Cardiac muscle cell (in vitro differentiated cells and primary cell): Measurements from ENCODE around the gene KCNMA1. TPM values are rescaled to one million over a fixed set of nuclear protein-coding genes. Genes with fewer than 3 reads are reported as not detected.

Experiments used
- DNase-seq, 2 donors: peaks; one replicate each; pipeline versions ENCODE4 v3.0.0 to v3.0.0-alpha.2; 2010 to 2017; ENCODE audit warnings: low read depth in 1 of 2, low spot score in 1 of 2
- H3K27ac ChIP-seq: fragments of 200-600 bp; sonication (generic); 2 replicates; pipeline ENCODE4 v1.5.1; 2016
- H3K27me3 ChIP-seq: fragments of 200-600 bp; sonication (generic); 2 replicates; pipeline ENCODE4 v1.6.0; 2016; ENCODE audit warnings: control low read depth
- H3K36me3 ChIP-seq: fragments of 200-600 bp; sonication (generic); 2 replicates; pipeline ENCODE4 v1.5.1; 2016; ENCODE audit warnings: control low read depth
- H3K4me1 ChIP-seq: fragments of 200-600 bp; sonication (generic); 2 replicates; pipeline ENCODE4 v1.8.1; 2017; ENCODE audit warnings: low read depth, mild to moderate bottlenecking, mixed run types
- H3K4me3 ChIP-seq: fragments of 200-600 bp; sonication (generic); 2 replicates; pipeline ENCODE4 v1.5.1; 2016; ENCODE audit warnings: mild to moderate bottlenecking
- H3K9me3 ChIP-seq: fragments of 200-600 bp; sonication (generic); 2 replicates; pipeline ENCODE4 v1.5.1; 2017; ENCODE audit warnings: low read depth, mild to moderate bottlenecking, control low read depth
- polyA plus RNA-seq: library from polyadenylated mRNA; unstranded; fragments of >200 nt; fragmentation: Nextera tagmentation; extraction: Ambion mirVana; gene quantifications from 2 replicates; pipeline ENCODE4 v1.2.1, GENCODE V29; 2016
- total RNA-seq: library from RNA; depleted of rRNA; stranded (reverse); fragments of >200 nt; gene quantifications from 2 replicates; pipeline ENCODE4 v1.2.3, GENCODE V29; 2016
- TF ChIP-seq, protein P1 (sequence below): IDR thresholded peaks from 2 replicates; pipeline ENCODE4 v1.5.1; 2012; ENCODE audit warnings: low read depth, mild to moderate bottlenecking, low read length

The KCNMA1 gene
- total and polyA plus RNA-seq, 2 experiments from 2014 or later, result 1.8 to 1.9 TPM

DNA sequence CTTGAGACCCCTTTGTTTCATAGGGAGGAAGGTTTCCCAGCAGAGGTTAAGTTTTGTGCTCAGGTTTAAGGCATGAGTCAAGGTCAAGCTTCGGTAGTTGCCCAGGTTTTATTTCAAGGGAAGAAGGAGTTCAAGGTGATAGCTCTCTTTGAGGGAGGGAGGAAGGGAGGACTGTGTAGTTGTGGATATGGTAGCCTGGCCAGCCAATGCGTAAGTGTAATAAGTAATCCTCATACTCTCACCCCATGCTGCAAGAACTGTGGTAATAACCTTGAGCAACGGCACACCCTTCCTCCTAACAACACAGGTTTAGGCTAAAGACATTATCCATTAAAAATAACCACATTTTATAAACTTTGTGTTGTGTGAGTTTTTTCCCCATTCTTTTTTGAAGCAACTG lies 478.9 kb downstream of the KCNMA1 start:
- Histone ChIP-seq H3K4me1 (no peaks in the 10 kb centered on the region), H3K36me3 (no peaks in the 10 kb centered on the region), H3K27me3 (no peaks in the 10 kb centered on the region), H3K4me3 (no peak overlapping the region), H3K27ac (no peak overlapping the region), H3K9me3 (no peaks in the 10 kb centered on the region)
- TF ChIP-seq, protein P1, sequence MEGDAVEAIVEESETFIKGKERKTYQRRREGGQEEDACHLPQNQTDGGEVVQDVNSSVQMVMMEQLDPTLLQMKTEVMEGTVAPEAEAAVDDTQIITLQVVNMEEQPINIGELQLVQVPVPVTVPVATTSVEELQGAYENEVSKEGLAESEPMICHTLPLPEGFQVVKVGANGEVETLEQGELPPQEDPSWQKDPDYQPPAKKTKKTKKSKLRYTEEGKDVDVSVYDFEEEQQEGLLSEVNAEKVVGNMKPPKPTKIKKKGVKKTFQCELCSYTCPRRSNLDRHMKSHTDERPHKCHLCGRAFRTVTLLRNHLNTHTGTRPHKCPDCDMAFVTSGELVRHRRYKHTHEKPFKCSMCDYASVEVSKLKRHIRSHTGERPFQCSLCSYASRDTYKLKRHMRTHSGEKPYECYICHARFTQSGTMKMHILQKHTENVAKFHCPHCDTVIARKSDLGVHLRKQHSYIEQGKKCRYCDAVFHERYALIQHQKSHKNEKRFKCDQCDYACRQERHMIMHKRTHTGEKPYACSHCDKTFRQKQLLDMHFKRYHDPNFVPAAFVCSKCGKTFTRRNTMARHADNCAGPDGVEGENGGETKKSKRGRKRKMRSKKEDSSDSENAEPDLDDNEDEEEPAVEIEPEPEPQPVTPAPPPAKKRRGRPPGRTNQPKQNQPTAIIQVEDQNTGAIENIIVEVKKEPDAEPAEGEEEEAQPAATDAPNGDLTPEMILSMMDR, result no peak
- DNase-seq, result no peak

DNA sequence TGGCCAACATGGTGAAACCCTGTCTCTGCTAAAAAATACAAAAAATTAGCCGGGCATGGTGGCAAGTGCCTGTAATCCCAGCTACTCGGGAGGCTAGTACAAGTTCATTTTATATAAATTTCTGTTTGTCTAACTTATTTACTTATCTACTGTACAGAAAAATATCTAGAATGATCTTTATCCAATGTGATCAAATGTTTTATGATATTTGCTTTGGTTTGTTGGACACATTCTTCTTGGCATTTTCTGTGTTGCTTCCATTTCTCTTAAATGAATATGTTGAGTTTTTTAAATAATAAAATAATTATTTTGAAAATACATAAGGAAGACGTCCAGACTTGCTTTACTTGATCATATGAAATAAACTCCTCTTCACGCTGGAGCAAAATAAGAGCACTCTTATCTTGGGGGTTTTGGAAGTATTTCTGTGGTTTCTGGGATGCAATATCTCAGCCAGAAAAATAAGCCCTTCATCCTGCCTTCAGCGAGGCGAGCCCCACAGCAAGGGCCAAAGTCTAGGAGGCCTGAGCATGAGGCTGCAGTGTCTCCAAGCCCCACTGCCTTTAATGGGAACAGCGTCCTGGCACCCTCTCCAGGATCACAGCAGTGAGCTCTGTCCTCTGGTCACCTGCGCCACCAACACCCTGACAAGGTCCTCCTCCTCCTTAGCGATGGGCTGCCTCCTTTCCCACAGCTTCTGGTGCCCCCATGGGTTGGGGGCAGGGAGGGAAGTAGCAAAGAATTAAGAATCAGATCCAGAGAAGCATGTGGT lies 480.2 kb downstream of the KCNMA1 start:
- H3K9me3 ChIP-seq, result no peaks in the 10 kb centered on the region
- H3K27ac ChIP-seq, result no peak overlapping the region
- no peaks in the 10 kb centered on the region for H3K4me1 ChIP-seq
- TF ChIP-seq, protein P1, result no peak
- DNase-seq, result peak in 1 of 2 donors; percentile 83
- no peak overlapping the region for H3K4me3 ChIP-seq
- H3K27me3 ChIP-seq, result no peaks in the 10 kb centered on the region
- H3K36me3 ChIP-seq, result no peaks in the 10 kb centered on the region

DNA sequence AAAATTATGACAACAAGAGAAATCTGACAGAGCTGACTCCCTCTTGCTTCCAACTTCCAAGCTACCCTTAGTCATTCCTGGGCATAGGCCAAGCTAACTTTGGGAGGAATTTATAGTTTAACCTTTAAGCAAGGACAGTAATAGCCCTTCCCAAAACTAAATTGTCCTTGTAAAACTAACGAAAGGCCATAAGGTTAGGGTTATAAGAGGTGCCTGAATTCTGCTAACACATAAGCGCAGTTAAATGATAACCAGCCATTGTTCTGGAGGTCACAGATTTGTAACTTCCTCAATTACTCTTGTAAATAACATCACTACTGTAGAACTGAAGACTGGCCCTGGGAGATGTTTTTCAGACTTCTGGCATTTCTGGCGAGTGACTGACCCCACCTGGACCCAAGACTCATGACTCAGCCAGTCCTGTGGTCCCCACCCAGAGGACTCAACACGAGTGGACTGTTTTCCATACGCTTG lies 481.2 kb downstream of the KCNMA1 start:
- DNase-seq, result peak in 1 of 2 donors; percentile 67
- no peaks in the 10 kb centered on the region for H3K9me3 ChIP-seq
- no peaks in the 10 kb centered on the region for H3K27me3 ChIP-seq
- no peak overlapping the region for H3K27ac ChIP-seq
- no peaks in the 10 kb centered on the region for H3K36me3 ChIP-seq
- H3K4me3 ChIP-seq, result no peak overlapping the region
- H3K4me1 ChIP-seq, result no peaks in the 10 kb centered on the region
- TF ChIP-seq, protein P1, result no peak

DNA sequence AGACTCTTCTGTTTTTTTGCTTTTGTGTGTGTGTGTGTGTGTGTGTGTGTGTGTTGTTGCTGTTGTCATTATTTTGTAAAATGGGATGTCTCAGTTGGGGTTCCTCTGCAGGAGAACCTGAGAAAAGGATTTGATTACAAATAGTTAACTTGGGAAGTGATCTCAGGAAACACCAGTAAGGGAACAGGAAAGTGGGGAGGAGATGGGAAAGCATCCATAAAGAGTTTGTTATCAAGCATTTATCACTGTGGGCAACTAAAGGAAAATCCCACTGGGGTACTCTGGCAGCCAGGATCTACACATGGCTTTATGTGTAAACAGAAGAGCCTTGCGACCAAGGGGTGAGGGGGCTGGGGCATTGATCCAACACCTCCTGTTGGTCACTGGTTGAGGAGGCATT lies 485.4 kb downstream of the KCNMA1 start:
- Histone ChIP-seq H3K9me3 (no peaks in the 10 kb centered on the region), H3K27me3 (no peaks in the 10 kb centered on the region), H3K36me3 (no peaks in the 10 kb centered on the region), H3K4me1 (no peaks in the 10 kb centered on the region), H3K27ac (no peak overlapping the region), H3K4me3 (no peak overlapping the region)
- TF ChIP-seq, protein P1, result no peak
- no peak for DNase-seq

DNA sequence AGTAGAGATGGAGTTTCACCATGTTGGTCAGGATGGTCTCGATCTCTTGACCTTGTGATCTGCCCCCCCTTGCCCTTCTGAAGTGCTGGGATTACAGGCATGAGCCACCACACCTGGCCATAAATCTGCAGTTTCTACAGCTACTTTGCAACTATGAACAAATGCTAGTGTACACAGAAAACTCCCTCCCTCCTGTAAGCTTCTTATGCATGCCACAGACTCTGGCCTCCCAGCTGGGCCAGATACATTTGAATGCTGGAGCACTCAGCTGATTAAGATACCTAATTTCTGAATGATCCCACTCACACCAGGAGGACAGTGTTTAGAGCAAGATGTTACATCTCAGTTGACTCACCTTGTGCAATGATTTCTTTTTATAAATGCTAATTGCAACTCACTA lies 486.2 kb downstream of the KCNMA1 start:
- H3K4me1 ChIP-seq, result peaks cover 3% of the 10 kb centered on the region
- no peaks in the 10 kb centered on the region for H3K9me3 ChIP-seq
- TF ChIP-seq, protein P1, result no peak
- no peak overlapping the region for H3K4me3 ChIP-seq
- DNase-seq, result no peak
- H3K27ac ChIP-seq, result no peak overlapping the region
- H3K27me3 ChIP-seq, result no peaks in the 10 kb centered on the region
- H3K36me3 ChIP-seq, result no peaks in the 10 kb centered on the region
